Transverse colon (tissue), 4 donors: ENCODE data around the gene ZDHHC23. TPM values are rescaled to one million over a fixed set of nuclear protein-coding genes. Genes with fewer than 3 reads are reported as not detected.

Source experiments
- DNase-seq: peaks from one replicate; pipeline ENCODE4 v3.0.0-alpha.2; 2019
- H3K27ac ChIP-seq, 4 donors: fragments of 200-600 bp; sonication (generic); 2 replicates each; pipeline ENCODE4 v1.5.1; 2016 to 2018; ENCODE audit warnings: inconsistent platforms in 4 of 4
- H3K27me3 ChIP-seq: fragments of 200-600 bp; sonication (generic); 2 replicates; pipeline ENCODE4 v1.5.1; 2017; ENCODE audit warnings: inconsistent platforms
- H3K36me3 ChIP-seq, 4 donors: fragments of 200-600 bp; sonication (generic); 2 replicates each; pipeline ENCODE4 v1.5.1; 2017 to 2019; ENCODE audit warnings: inconsistent platforms in 4 of 4
- H3K4me1 ChIP-seq, 4 donors: fragments of 200-600 bp; sonication (generic); 2 replicates each; pipeline ENCODE4 v1.5.1; 2017 to 2020; ENCODE audit warnings: inconsistent platforms in 4 of 4
- H3K4me3 ChIP-seq, 4 donors: fragments of 200-600 bp; sonication (generic); 1 replicate in 1 of 4; 2 replicates in 3 of 4; pipeline versions ENCODE4 v1.5.1 to v1.6.1; 2017 to 2019; ENCODE audit warnings: inconsistent platforms in 4 of 4
- H3K9me3 ChIP-seq, 2 donors: fragments of 200-600 bp; sonication (generic); 2 replicates each; pipeline ENCODE4 v1.5.1; 2017 to 2019; ENCODE audit warnings: inconsistent platforms in 2 of 2
- CTCF ChIP-seq, 5 experiments: fragments of 200-600 bp in 3 of 5; fragments of 450-650 bp in 2 of 5; sonication (generic) in 3 of 5; IDR thresholded peaks; 1 replicate in 2 of 5; 2 replicates in 3 of 5; pipeline ENCODE4 v1.5.1; 2016 to 2017; ENCODE audit warnings: antibody characterized with exemption in 5 of 5, inconsistent platforms in 3 of 5, mild to moderate bottlenecking in 2 of 5, moderate library complexity in 1 of 5
- EP300 ChIP-seq: sonication (generic); formaldehyde crosslinking; IDR thresholded peaks from one replicate; pipeline ENCODE4 v1.6.1; 2017; ENCODE audit warnings: antibody characterized with exemption, low read depth
- POLR2A ChIP-seq: fragments of 450-650 bp; IDR thresholded peaks from one replicate; pipeline ENCODE4 v1.6.1; 2016; ENCODE audit warnings: antibody characterized with exemption, mild to moderate bottlenecking, moderate library complexity
- POLR2AphosphoS5 ChIP-seq, 3 donors: sonication (generic); formaldehyde crosslinking; IDR thresholded peaks; one replicate each; pipeline ENCODE4 v1.6.1; 2016; ENCODE audit warnings: antibody characterized with exemption in 3 of 3
- WGBS, 2 donors: methylation state at CpG; one replicate each; pipeline ENCODE4 v1.1.5; 2018; ENCODE audit warnings: low coverage in 1 of 2; 5-methylcytosine and 5-hydroxymethylcytosine counted together
- in situ Hi-C, 4 donors: fragments of 200-750 bp; cut with MboI; loops; one replicate each; pipeline versions ENCODE4 v1.15.0 to v1.15.1; 2017; ENCODE audit warnings: low sequenced_read_pairs in 3 of 4, low pct_ligation_motif_present in 1 of 4, low pct_unique_long_range_greater_than_20kb in 1 of 4
- intact Hi-C: fragments of 100-400 bp; cut with DNase I; formaldehyde crosslinking; loops from one replicate; pipeline ENCODE4 v1.15.1; 2023; ENCODE audit warnings: low total_unique reads
- total RNA-seq, 4 donors: library from RNA; depleted of rRNA; stranded (reverse); fragments of >200 nt; gene quantifications; one replicate each; pipeline ENCODE4 v1.1.0, GENCODE V29; 2016

ZDHHC23 gene
- total RNA-seq, 4 donors from 2014 or later: 22.1 to 52.8 (median 42.6) TPM

GRCh38 chr3:113954091-113954685 lies 6.4 kb downstream of the ZDHHC23 start:
- no peak for DNase-seq
- 75 to 88% methylated on average over 1 to 8 of the region's 8 CpGs for WGBS, 2 donors
- TF ChIP-seq CTCF (IDR thresholded peaks at IDR 0.05) (no peak), POLR2AphosphoS5 (IDR thresholded peaks at IDR 0.05) (no peak), EP300 (no peak), POLR2A (no peak)
- intact Hi-C loops: no loop called here
- peaks cover 0 to 4% (median 2%) of the 10 kb centered on the region in 4 donors for H3K4me1 ChIP-seq
- H3K9me3 ChIP-seq: no peaks in the 10 kb centered on the region
- no peaks in the 10 kb centered on the region for H3K27me3 ChIP-seq
- no peak overlapping the region for H3K4me3 ChIP-seq
- in situ Hi-C loops: no loop called here
- peaks cover 0 to 5% (median under 1%) of the 10 kb centered on the region in 4 donors for H3K36me3 ChIP-seq
- H3K27ac ChIP-seq: no peak overlapping the region

DNA sequence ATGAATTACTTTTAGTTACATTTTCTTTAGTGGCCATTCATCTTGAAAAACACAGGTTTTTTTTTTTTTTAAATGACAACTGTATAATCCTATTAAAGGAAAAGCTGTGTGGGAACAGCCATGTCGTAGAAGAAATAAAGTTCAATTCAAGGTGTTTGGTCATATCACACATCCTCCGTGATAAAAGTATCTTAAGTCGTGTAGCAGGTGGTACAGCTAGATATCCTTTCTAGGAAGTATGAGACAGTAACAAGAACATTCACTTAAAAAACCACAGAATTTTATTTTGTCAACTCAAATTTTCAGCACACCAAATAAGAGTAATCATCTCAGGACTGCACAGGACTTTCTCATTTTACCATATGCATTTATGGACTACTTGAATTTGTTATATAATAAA lies 16.1 kb downstream of the ZDHHC23 start:
- no peak for DNase-seq
- Histone ChIP-seq H3K27ac (no peak overlapping the region), H3K27me3 (no peaks in the 10 kb centered on the region), H3K9me3 (no peaks in the 10 kb centered on the region), H3K36me3 (peaks cover 0 to 13% (median 0%) of the 10 kb centered on the region in 4 donors), H3K4me1 (no peaks in the 10 kb centered on the region), H3K4me3 (no peak overlapping the region)
- in situ Hi-C loops (no loop called here), intact Hi-C loops (no loop called here)
- TF ChIP-seq POLR2AphosphoS5 (IDR thresholded peaks at IDR 0.05) (no peak), EP300 (no peak), CTCF (IDR thresholded peaks at IDR 0.05) (no peak), POLR2A (no peak)
- 83 to 86% methylated on average over 3 of the region's 3 CpGs for WGBS, 2 donors

GRCh38 chr3:113966172-113966571 lies 18.4 kb downstream of the ZDHHC23 start:
- WGBS, 2 donors: 83% methylated on average over 2 of the region's 2 CpGs; no CpG with 5 or more reads in 1 of the 2 donors
- TF ChIP-seq CTCF (IDR thresholded peaks at IDR 0.05) (no peak), EP300 (no peak), POLR2AphosphoS5 (IDR thresholded peaks at IDR 0.05) (no peak), POLR2A (no peak)
- intact Hi-C loops: no loop called here

GRCh38 chr3:113968986-113969385 lies 21.2 kb downstream of the ZDHHC23 start:
- no peaks in the 10 kb centered on the region for H3K27me3 ChIP-seq
- no peak overlapping the region for H3K27ac ChIP-seq
- no peak overlapping the region for H3K4me3 ChIP-seq
- no peak for DNase-seq
- in situ Hi-C loops (no loop called here), intact Hi-C loops (no loop called here)
- no peaks in the 10 kb centered on the region for H3K4me1 ChIP-seq
- H3K36me3 ChIP-seq: peaks cover 0 to 15% (median 7%) of the 10 kb centered on the region in 4 donors
- H3K9me3 ChIP-seq: peaks cover 9 to 23% of the 10 kb centered on the region in 2 donors
- 60 to 63% methylated on average over 2 of the region's 2 CpGs for WGBS, 2 donors
- TF ChIP-seq CTCF (IDR thresholded peaks at IDR 0.05) (no peak), POLR2AphosphoS5 (IDR thresholded peaks at IDR 0.05) (no peak), POLR2A (no peak), EP300 (no peak)

More at GRCh38 chr3:113966172-113966571, 18.4 kb downstream of the ZDHHC23 start:
- no peak for DNase-seq
- no peaks in the 10 kb centered on the region for H3K27me3 ChIP-seq
- in situ Hi-C loops: no loop called here
- H3K9me3 ChIP-seq: no peaks in the 10 kb centered on the region
- H3K4me1 ChIP-seq: no peaks in the 10 kb centered on the region
- H3K36me3 ChIP-seq: peaks cover 0 to 9% (median 0%) of the 10 kb centered on the region in 4 donors
- H3K4me3 ChIP-seq: no peak overlapping the region
- H3K27ac ChIP-seq: no peak overlapping the region
